GM12878 (cell line): ENCODE measurements around the gene ZNF839. TPM values are rescaled to one million over a fixed set of nuclear protein-coding genes. Genes with fewer than 3 reads are reported as not detected.
A peak's percentile ranks its signal among the peaks of the same experiment; 100 is the strongest.

Experiments used
- ATAC-seq: fragments of 200-7000 bp; cut with Tn5 transposase; 3 replicates; pipeline ENCODE4 v1.9.1; 2020; ENCODE audit warnings: mild to moderate bottlenecking, moderate library complexity
- BruUV-seq: library from RNA; stranded (reverse); fragments of 400-500 nt; replicated peaks from 2 replicates; lab custom pipeline; 2021; lab: Mats Ljungman, UMichigan
- CTCF ChIA-PET: fragments of 300-600 bp; sonication (Branson Sonifier 250); formaldehyde crosslinking; extraction: SDS; loops from one replicate; lab custom pipeline; 2021; ENCODE audit warnings: inconsistent platforms; lab: Yijun Ruan, JAX
- POLR2A ChIA-PET: fragments of 350-600 bp; formaldehyde crosslinking; extraction: SDS; loops from one replicate; lab custom pipeline; 2021; ENCODE audit warnings: inconsistent platforms; lab: Charles Lee
- RAD21 ChIA-PET: fragments of 300-600 bp; sonication (Branson Sonifier 250); formaldehyde crosslinking; loops from one replicate; lab custom pipeline; 2023; ENCODE audit warnings: antibody characterized with exemption; ENCODE audit not compliant: unreplicated experiment; lab: Charles Lee
- SMC1A ChIA-PET: fragments of 300-600 bp; sonication (Branson Sonifier 250); formaldehyde crosslinking; loops from one replicate; lab custom pipeline; 2023; ENCODE audit not compliant: unreplicated experiment, uncharacterized antibody; lab: Charles Lee
- DNase-seq: peaks from one replicate; pipeline ENCODE4 v3.0.0-alpha.2; 2011; ENCODE audit warnings: low read depth, low spot score
- FAIRE-seq: peaks from 3 replicates; lab custom pipeline; 2011; peaks lifted over from hg19 to GRCh38; lab: Jason Lieb, UNC
- H2AFZ ChIP-seq: 2 replicates; pipeline ENCODE4 v1.6.0; 2011; ENCODE audit warnings: low read depth, low read length, control low read depth; ENCODE audit not compliant: control insufficient read depth
- H3K27ac ChIP-seq: 2 replicates; pipeline ENCODE4 v1.5.1; 2011; ENCODE audit warnings: control low read depth; ENCODE audit not compliant: control insufficient read depth, insufficient read depth
- H3K27me3 ChIP-seq, 2 experiments: replicated peaks in 1 of 2; 2 replicates each; pipeline versions ENCODE4 v1.6.0 to v1.6.1; 2011; ENCODE audit warnings: low read length in 1 of 2; ENCODE audit not compliant: control insufficient read depth in 2 of 2, insufficient read depth in 2 of 2
- H3K36me3 ChIP-seq, 2 experiments: 2 replicates each; pipeline ENCODE4 v1.5.1; 2011; ENCODE audit warnings: low read length in 1 of 2; ENCODE audit not compliant: control insufficient read depth in 2 of 2, insufficient read depth in 2 of 2
- H3K4me1 ChIP-seq: 2 replicates; pipeline ENCODE4 v1.6.1; 2011; ENCODE audit warnings: mild to moderate bottlenecking, low read length, moderate library complexity, mixed read lengths; ENCODE audit not compliant: control insufficient read depth, insufficient read depth
- H3K4me2 ChIP-seq: 2 replicates; pipeline ENCODE4 v1.6.0; 2011; ENCODE audit warnings: control low read depth; ENCODE audit not compliant: control insufficient read depth, insufficient read depth
- H3K4me3 ChIP-seq: fragments of 200-600 bp; sonication (generic); 2 replicates; pipeline ENCODE4 v1.5.1; 2016
- H3K79me2 ChIP-seq: 2 replicates; pipeline ENCODE4 v1.6.0; 2011; ENCODE audit warnings: low read length; ENCODE audit not compliant: control insufficient read depth, insufficient read depth
- H3K9ac ChIP-seq: 2 replicates; pipeline ENCODE4 v1.8.0; 2011; ENCODE audit warnings: low read length, control low read depth, mixed read lengths; ENCODE audit not compliant: control insufficient read depth, insufficient read depth
- H3K9me3 ChIP-seq: replicated peaks from 3 replicates; pipeline ENCODE4 v1.5.1; 2011; ENCODE audit warnings: mild to moderate bottlenecking, low read length; ENCODE audit not compliant: control insufficient read depth, insufficient read depth
- H4K20me1 ChIP-seq: 2 replicates; pipeline ENCODE4 v1.6.0; 2011; ENCODE audit not compliant: control insufficient read depth, insufficient read depth
- ATF7 ChIP-seq: fragments of 450-650 bp; IDR thresholded peaks from 2 replicates; pipeline ENCODE4 v1.6.1; 2016; ENCODE audit warnings: low read depth, mild to moderate bottlenecking
- MTA2 ChIP-seq: fragments of 450-650 bp; IDR thresholded peaks from 2 replicates; pipeline ENCODE4 v1.6.1; 2016; ENCODE audit warnings: low read depth, mild to moderate bottlenecking, moderate library complexity
- NBN ChIP-seq: fragments of 450-650 bp; IDR thresholded peaks from 2 replicates; pipeline ENCODE4 v1.6.1; 2016
- NR2C2 ChIP-seq: IDR thresholded peaks from 2 replicates; pipeline ENCODE4 v1.6.1; 2011; ENCODE audit warnings: borderline replicate concordance, low read depth; ENCODE audit not compliant: control insufficient read depth, insufficient read length
- RAD21 ChIP-seq: IDR thresholded peaks from 2 replicates; pipeline ENCODE4 v1.6.1; 2011; ENCODE audit warnings: mild to moderate bottlenecking, low read depth, low read length, moderate library complexity; ENCODE audit not compliant: insufficient read depth
- RCOR1 ChIP-seq: conservative IDR thresholded peaks from 2 replicates; pipeline ENCODE4 v1.6.1; 2012; ENCODE audit warnings: low read depth, low read length, improper control_type of control experiment
- SMC3 ChIP-seq: IDR thresholded peaks from 2 replicates; pipeline ENCODE4 v1.6.1; 2011; ENCODE audit warnings: low read length, improper control_type of control experiment, borderline replicate concordance
- WRNIP1 ChIP-seq: IDR thresholded peaks from 2 replicates; pipeline ENCODE4 v1.6.1; 2011; ENCODE audit warnings: low read depth, low read length, improper control_type of control experiment, borderline replicate concordance
- ZZZ3 ChIP-seq: IDR thresholded peaks from 2 replicates; pipeline ENCODE4 v1.6.1; 2011; ENCODE audit warnings: low read depth; ENCODE audit not compliant: control insufficient read depth, insufficient read length
- WGBS: methylation state at CpG from one replicate; pipeline ENCODE4 v1.1.6; 2016; ENCODE audit warnings: low lambda C conversion rate; ENCODE audit not compliant: insufficient replicate concordance, insufficient coverage; ENCODE audit errors: missing lambda C conversion rate; 5-methylcytosine and 5-hydroxymethylcytosine counted together
- in situ Hi-C: fragments of 300-500 bp; cut with MboI; formaldehyde crosslinking; loops from 9 replicates; pipeline ENCODE4 v1.14.3; 2018; ENCODE audit warnings: mixed read lengths
- intact Hi-C: fragments of 100-400 bp; cut with micrococcal nuclease; formaldehyde crosslinking; loops from one replicate; pipeline ENCODE4 v1.14.2; 2022; ENCODE audit not compliant: unreplicated experiment
- polyA plus RNA-seq, 11 experiments: library from polyadenylated mRNA; depleted of rRNA in 4 of 11; unstranded in 6 of 11; stranded (reverse) in 5 of 11; fragments of >200 nt; fragmentation: Nextera tagmentation in 4 of 11; fragmentation: Illumina TruSeq in 1 of 11; extraction: Ambion mirVana in 4 of 11; extraction: Trizol in 1 of 11; gene quantifications; 1 replicate in 1 of 11; 2 replicates in 10 of 11; pipeline versions ENCODE4 v1.2.1 to v1.2.3, GENCODE V29; 2011 to 2016; ENCODE audit warnings: inconsistent platforms in 2 of 11, missing spikeins in 2 of 11, low read depth in 1 of 11
- total RNA-seq, 4 experiments: library from RNA; depleted of rRNA in 3 of 4; stranded (reverse); fragments of >200 nt in 3 of 4; fragmentation: Illumina TruSeq in 1 of 4; extraction: Trizol in 1 of 4; gene quantifications; 2 replicates each; pipeline versions ENCODE4 v1.2.1 to v1.2.3, GENCODE V29; 2013 to 2021
- TF ChIP-seq, protein P1 (sequence below): fragments of 450-650 bp; IDR thresholded peaks from 2 replicates; pipeline ENCODE4 v1.6.1; 2017; ENCODE audit warnings: low read depth, mild to moderate bottlenecking, moderate library complexity
- TF ChIP-seq, protein P2 (sequence below), 3 experiments: IDR thresholded peaks in 2 of 3; conservative IDR thresholded peaks in 1 of 3; 2 replicates each; pipeline ENCODE4 v1.5.1; 2011; ENCODE audit warnings: low read depth in 3 of 3, low read length in 3 of 3, mild to moderate bottlenecking in 3 of 3, control low read depth in 2 of 3, moderate library complexity in 2 of 3, inconsistent platforms in 1 of 3, mixed read lengths in 1 of 3; ENCODE audit not compliant: control insufficient read depth in 2 of 3, insufficient read depth in 1 of 3; ENCODE audit errors: extremely low read depth in 1 of 3
- TF ChIP-seq, protein P3 (sequence below): fragments of 450-650 bp; conservative IDR thresholded peaks from 2 replicates; pipeline ENCODE4 v1.6.1; 2017; ENCODE audit warnings: mild to moderate bottlenecking, moderate library complexity
- TF ChIP-seq, protein P4 (sequence below): fragments of 450-650 bp; formaldehyde crosslinking; IDR thresholded peaks from 2 replicates; pipeline ENCODE4 v1.5.0; 2022; ENCODE audit warnings: mild to moderate bottlenecking, missing genetic modification characterization

ZNF839 gene
- total and polyA plus RNA-seq, 10 of the 15 experiments (the other 5 are each of a cell fraction or from before 2014, with no cell fraction given), result 1.4 to 14.4 (median 8.6) TPM

DNA sequence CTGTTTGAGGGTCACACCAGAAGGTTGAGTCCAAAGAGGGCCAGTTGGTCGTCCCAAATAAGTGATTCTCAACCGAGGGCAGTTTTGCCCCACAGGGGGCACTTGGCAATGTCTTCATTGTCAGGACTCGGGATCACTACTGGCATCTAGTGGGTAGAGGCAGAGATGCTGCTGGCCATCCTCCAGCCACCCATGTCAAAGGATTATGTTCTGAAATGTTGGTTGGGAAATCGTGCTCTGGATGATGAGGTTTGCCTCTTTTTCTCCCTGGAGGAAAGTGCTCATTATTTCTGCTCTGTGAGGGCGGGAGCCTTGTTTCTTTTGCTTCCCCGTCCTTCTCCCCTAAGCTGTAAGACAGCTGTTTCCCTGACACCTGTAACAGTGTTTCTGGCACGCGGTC is 3.6 kb downstream of the ZNF839 start:
- FAIRE-seq, result peak; percentile 76
- peaks cover 0 to 3% of the 10 kb centered on the region in 2 experiments; a peak in 1 of 4 replicates for H3K36me3 ChIP-seq
- H3K4me3 ChIP-seq, result no peak overlapping the region
- DNase-seq, result no peak
- no TSS peak for BruUV-seq
- RAD21 ChIA-PET, result no interaction called here
- H3K27me3 ChIP-seq, result no peaks in the 10 kb centered on the region
- no peak overlapping the region for H3K9ac ChIP-seq
- H3K9me3 ChIP-seq, result no peaks in the 10 kb centered on the region
- H3K79me2 ChIP-seq, result peaks cover 14% of the 10 kb centered on the region
- H3K27ac ChIP-seq, result no peak overlapping the region
- no peaks in the 10 kb centered on the region for H4K20me1 ChIP-seq
- SMC1A ChIA-PET, result interaction anchor here (1.2 kb wide), 1 partner anchor 356 kb away, joined by 3 read pairs; no protein-coding TSS in a partner anchor
- intact Hi-C loops (no loop called here), in situ Hi-C loops (loop anchor here (25.0 kb wide), 1 partner anchor 561 kb away; the partner anchor contains the start of gene PPP2R5C)
- peak; percentile 69 for ATAC-seq
- CTCF ChIA-PET, result no interaction called here
- H3K4me2 ChIP-seq, result no peak overlapping the region
- no peak overlapping the region for H2AFZ ChIP-seq
- 35% methylated on average over 8 of the region's 8 CpGs for WGBS
- POLR2A ChIA-PET, result no interaction called here
- H3K4me1 ChIP-seq, result peaks cover 13% of the 10 kb centered on the region
- TF ChIP-seq ZZZ3, result no peak
- no peak for TF ChIP-seq ATF7
- TF ChIP-seq SMC3, result peak; percentile 31; the same call in 1 of the 2 replicates
- TF ChIP-seq, protein P1, sequence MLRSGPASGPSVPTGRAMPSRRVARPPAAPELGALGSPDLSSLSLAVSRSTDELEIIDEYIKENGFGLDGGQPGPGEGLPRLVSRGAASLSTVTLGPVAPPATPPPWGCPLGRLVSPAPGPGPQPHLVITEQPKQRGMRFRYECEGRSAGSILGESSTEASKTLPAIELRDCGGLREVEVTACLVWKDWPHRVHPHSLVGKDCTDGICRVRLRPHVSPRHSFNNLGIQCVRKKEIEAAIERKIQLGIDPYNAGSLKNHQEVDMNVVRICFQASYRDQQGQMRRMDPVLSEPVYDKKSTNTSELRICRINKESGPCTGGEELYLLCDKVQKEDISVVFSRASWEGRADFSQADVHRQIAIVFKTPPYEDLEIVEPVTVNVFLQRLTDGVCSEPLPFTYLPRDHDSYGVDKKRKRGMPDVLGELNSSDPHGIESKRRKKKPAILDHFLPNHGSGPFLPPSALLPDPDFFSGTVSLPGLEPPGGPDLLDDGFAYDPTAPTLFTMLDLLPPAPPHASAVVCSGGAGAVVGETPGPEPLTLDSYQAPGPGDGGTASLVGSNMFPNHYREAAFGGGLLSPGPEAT, result no peak
- no peak for TF ChIP-seq NBN
- TF ChIP-seq RAD21, result 0 out of 2 replicates have a peak, but pooled peaks have one; percentile 20
- TF ChIP-seq, protein P2, sequence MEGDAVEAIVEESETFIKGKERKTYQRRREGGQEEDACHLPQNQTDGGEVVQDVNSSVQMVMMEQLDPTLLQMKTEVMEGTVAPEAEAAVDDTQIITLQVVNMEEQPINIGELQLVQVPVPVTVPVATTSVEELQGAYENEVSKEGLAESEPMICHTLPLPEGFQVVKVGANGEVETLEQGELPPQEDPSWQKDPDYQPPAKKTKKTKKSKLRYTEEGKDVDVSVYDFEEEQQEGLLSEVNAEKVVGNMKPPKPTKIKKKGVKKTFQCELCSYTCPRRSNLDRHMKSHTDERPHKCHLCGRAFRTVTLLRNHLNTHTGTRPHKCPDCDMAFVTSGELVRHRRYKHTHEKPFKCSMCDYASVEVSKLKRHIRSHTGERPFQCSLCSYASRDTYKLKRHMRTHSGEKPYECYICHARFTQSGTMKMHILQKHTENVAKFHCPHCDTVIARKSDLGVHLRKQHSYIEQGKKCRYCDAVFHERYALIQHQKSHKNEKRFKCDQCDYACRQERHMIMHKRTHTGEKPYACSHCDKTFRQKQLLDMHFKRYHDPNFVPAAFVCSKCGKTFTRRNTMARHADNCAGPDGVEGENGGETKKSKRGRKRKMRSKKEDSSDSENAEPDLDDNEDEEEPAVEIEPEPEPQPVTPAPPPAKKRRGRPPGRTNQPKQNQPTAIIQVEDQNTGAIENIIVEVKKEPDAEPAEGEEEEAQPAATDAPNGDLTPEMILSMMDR (IDR thresholded peaks at IDR 0.05 in 2 of 3, conservative IDR thresholded peaks at IDR 0.05 in 1 of 3; ENCODE audit: control insufficient read depth in 2 of 3, extremely low read depth in 1 of 3, insufficient read depth in 1 of 3, low read depth in 3 of 3, low read length in 3 of 3), result peak; percentile 56 to 75 (median 58); a peak in 5 of 6 replicates
- TF ChIP-seq NR2C2, result no peak
- no peak for TF ChIP-seq RCOR1
- no peak for TF ChIP-seq MTA2
- TF ChIP-seq, protein P3, sequence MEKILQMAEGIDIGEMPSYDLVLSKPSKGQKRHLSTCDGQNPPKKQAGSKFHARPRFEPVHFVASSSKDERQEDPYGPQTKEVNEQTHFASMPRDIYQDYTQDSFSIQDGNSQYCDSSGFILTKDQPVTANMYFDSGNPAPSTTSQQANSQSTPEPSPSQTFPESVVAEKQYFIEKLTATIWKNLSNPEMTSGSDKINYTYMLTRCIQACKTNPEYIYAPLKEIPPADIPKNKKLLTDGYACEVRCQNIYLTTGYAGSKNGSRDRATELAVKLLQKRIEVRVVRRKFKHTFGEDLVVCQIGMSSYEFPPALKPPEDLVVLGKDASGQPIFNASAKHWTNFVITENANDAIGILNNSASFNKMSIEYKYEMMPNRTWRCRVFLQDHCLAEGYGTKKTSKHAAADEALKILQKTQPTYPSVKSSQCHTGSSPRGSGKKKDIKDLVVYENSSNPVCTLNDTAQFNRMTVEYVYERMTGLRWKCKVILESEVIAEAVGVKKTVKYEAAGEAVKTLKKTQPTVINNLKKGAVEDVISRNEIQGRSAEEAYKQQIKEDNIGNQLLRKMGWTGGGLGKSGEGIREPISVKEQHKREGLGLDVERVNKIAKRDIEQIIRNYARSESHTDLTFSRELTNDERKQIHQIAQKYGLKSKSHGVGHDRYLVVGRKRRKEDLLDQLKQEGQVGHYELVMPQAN, result no peak
- TF ChIP-seq WRNIP1, result no peak
- TF ChIP-seq, protein P4, sequence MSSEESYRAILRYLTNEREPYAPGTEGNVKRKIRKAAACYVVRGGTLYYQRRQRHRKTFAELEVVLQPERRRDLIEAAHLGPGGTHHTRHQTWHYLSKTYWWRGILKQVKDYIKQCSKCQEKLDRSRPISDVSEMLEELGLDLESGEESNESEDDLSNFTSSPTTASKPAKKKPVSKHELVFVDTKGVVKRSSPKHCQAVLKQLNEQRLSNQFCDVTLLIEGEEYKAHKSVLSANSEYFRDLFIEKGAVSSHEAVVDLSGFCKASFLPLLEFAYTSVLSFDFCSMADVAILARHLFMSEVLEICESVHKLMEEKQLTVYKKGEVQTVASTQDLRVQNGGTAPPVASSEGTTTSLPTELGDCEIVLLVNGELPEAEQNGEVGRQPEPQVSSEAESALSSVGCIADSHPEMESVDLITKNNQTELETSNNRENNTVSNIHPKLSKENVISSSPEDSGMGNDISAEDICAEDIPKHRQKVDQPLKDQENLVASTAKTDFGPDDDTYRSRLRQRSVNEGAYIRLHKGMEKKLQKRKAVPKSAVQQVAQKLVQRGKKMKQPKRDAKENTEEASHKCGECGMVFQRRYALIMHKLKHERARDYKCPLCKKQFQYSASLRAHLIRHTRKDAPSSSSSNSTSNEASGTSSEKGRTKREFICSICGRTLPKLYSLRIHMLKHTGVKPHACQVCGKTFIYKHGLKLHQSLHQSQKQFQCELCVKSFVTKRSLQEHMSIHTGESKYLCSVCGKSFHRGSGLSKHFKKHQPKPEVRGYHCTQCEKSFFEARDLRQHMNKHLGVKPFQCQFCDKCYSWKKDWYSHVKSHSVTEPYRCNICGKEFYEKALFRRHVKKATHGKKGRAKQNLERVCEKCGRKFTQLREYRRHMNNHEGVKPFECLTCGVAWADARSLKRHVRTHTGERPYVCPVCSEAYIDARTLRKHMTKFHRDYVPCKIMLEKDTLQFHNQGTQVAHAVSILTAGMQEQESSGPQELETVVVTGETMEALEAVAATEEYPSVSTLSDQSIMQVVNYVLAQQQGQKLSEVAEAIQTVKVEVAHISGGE, result no peak
